Activated effector memory CD4-positive, alpha-beta T cell treated with anti-CD3 and anti-CD28 coated beads, Interleukin-2, amount 50 U/mL, for 16 hours (primary cell): Measurements from ENCODE around the gene ISG20L2.

ENCODE experiments used
- DNase-seq: peaks from one replicate; pipeline ENCODE4 v3.0.0-alpha.2; 2020

Gene ISG20L2

DNA sequence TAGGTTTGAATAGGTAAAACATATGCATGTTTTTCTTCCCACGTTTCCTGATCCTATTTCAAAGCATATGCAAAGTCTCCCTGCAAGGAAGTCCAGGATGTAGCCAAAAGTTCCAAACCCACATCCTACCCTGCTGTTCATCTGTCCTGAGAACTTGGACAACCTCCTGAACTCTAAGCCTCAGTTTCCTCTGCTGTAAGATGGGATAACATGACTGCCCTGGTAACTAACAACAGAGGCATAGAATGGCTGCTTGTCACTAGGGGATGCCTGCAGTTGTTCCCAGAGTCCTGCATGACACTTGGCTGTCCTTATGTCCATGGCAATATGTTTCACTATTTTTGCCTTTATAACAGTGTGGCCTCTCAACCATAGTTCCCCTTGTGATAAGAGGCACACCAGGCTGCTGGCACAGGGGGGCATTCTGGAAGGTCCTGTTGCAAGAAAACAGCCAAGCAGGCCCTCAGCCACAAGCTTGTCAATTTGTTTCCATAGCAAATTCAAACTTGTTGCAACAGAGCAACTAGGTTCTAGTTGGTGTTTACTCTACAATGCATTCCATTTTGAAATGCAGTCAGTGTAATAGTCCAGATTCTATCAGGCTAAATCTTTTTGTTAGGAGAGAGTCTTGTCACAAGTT, 24.4 kb upstream of the ISG20L2 start:
- DNase-seq: no peak

- DNase-seq: peak; percentile 99
Measured at GRCh38 chr1:156751757-156752481, 23.4 kb upstream of the ISG20L2 start.

DNA sequence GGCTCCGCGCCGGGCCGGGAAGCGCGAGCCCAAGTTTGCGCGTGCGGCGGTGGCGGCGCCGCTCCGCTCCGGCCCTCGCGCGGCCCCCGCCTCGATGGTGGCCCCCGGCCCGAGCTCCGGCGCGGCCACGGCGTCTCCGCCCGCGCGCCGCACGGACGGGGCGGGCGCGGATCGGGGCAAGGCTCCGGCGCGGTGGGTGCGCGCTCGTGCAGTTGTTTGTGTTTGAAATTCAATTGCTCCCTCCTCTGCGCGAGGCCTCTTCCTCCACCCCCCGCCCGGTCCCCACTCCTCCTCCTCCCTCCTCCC, 22.8 kb upstream of the ISG20L2 start, which contains the start of gene HDGF:
TSS of gene HDGF (minus strand) at position 225 of the 306 bp plus-strand sequence. CDS start 246 bp downstream, outside the sequence.
- DNase-seq: no peak

GRCh38 chr1:156750711-156751450, 22.3 kb upstream of the ISG20L2 start:
- DNase-seq: peak; percentile 80

DNA sequence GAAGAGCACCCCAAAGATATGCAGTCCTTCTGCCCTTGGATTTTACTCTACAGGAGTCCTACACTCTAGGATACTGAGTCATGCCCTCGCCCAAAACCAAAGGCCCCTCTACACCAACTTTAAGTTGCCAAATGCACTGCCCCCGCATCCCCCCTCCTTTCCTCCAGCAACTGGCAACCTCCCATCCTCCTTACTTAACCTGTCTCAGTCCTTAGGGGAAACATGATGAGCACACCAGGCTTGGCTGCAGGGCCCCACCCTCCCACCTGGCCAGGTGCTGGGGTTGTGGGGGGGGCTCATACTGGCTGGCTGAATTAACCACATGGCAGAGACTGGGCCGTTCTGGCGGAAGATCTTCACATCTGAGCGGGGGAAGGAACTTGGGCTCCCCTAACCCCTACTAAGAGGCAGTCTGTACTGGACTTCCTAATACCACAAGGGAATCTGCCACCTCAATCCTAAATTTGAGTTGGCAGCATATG, 21.7 kb upstream of the ISG20L2 start:
- peak; percentile 80 for DNase-seq

DNA sequence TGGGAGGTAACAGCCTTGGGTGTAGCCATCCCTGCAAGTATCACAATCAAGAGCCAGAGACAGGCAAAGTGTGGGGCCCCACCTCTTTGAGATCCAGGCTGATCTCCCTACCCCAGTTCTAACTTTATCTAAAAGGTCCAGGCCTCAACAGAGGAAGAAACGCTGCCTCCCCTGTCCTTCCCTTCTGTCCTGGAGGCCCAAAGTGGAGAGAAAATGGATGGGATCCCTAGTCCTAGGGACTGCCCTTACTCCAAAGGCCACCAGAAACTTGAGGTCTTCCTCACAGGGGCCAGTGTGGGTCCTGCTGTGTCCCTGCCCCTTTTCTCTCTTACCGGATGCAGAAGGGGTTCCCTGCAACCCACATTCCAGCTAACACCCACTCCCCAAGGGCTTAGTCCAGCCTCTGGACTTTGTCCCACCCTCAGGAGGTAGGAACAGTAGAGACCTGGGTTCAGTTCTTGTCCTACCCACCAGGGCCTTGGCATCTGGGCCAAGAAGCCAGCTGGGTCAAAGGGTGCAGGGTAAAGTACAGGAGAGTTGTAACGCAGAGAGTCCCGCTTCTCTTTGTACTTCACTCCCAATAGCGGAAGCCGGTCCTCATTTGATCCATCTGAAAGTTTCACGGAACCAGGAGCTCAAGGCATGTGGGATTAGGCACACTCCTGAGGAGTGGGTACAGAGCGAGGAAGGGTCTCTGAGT, 21.0 kb upstream of the ISG20L2 start:
- DNase-seq: no peak

GRCh38 chr1:156748670-156749418, 20.3 kb upstream of the ISG20L2 start:
- DNase-seq: peak; percentile 73

DNA sequence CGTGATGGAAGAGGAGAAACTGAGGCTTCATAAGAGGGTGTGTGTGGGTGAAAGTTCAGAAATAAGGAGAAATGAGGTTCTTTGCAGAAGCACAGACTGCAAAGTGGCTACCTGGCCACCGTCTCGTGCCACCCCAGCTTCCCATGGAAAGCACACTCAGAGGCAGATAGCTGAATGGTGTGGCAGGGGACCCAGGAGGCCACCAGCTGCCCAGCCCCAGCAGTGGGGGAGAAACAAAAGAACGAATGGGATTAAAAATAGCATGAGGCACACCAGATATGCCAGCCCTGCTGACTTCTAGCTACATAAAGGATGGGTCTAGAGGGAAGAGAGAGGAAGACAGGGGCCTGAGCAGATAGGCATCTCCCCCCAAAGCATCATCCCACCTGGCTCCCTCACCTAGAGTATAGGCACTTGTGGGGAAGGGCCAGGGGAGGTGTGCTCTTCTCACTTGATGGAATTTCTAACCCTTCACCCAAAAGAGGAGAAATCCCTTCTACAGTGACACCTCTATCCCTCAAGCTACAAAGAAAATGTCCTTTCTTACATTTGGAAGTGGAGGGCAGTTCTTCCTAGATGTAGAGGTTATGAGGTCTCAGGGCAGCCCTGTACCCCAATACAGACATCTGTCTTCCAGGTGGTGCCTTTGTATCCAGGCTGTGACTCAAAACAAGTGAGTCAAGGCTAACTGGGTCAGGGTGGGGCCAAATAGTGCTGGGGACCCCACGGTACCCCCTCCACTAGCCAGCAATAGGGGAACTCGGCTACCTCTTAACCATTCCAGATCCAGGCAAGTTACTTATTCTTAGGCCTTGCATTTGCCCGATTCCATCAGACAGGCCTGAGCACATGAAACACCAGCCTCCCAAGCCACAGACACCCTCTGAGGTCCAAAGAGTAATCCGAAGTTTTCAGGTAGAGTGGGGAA, 19.4 kb upstream of the ISG20L2 start:
- no peak for DNase-seq

GRCh38 chr1:156746728-156747631, 18.4 kb upstream of the ISG20L2 start:
- peak; percentile 81 for DNase-seq

- DNase-seq: no peak
Measured at GRCh38 chr1:156746406-156746727, 17.8 kb upstream of the ISG20L2 start.

GRCh38 chr1:156745881-156746280, 17.3 kb upstream of the ISG20L2 start:
- no peak for DNase-seq

GRCh38 chr1:156744786-156745419, 16.3 kb upstream of the ISG20L2 start:
- no peak for DNase-seq

- no peak for DNase-seq
Measured at GRCh38 chr1:156744344-156744743, 15.8 kb upstream of the ISG20L2 start.

DNA sequence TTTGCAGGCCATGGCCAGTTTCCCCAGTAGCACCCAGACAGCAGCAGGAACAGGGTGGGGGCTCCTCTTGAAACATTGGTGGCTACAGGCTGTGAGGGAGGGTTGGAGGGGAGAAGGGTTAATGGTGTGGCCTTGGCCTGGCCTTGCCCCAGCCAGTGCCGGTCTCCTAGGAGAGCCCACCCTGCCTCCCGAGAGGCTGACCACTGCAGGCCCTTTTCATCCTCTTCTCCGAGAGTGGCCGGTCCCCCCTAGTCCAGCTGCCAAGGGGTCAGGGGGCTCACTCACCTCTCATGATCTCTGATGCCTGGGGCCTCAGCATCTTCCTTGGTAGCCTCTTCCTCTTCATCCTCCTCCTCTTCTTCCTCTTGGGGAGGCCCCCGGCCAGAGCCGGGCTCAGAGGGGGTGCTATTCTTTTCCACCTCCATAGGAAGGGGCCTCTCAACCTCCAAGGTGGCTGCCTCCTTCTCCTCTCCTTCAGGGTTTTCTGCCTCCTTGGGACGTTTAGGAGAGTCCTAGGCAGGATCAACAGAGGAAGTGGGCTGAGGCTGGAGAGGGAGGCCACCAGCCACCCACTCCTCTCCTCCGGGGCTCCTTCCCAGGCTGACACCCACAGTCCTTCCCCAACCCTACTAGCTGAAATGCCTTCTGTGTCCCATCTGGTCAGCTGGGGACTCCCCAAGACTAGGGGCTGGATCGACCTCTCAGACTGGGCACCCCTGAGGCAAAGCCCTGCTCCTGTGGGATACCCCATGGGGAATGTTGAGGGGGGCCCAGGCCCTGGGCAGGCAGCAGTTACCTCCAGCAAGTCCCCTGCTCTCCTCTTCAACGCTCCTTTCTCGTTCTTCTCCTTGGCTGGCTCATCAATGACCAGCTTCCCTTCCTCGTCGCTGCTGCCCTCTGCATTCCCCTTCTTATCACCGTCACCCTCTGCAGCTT, 15.1 kb upstream of the ISG20L2 start:
- no peak for DNase-seq

DNA sequence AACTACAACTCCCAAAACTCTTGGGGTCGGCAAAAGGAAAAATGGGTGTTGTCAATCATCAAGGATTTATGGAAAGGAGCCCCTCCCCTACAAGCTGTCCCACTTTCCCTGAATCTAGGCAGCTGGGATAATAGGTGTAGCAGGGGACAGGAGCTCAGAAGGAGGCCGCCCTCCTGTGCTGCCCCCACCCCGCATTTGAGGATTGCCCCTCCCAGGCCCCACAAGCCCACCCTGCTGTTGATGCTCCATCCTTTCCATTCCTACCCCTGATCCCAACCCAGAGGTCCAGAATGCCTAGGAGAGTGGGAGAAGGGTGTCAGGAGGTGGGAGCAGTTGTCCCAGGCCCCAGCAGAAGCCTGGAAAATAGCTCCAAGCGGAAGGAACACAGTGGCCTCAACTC, 14.2 kb upstream of the ISG20L2 start:
- DNase-seq: no peak

GRCh38 chr1:156742017-156742416, 13.5 kb upstream of the ISG20L2 start:
- no peak for DNase-seq

DNA sequence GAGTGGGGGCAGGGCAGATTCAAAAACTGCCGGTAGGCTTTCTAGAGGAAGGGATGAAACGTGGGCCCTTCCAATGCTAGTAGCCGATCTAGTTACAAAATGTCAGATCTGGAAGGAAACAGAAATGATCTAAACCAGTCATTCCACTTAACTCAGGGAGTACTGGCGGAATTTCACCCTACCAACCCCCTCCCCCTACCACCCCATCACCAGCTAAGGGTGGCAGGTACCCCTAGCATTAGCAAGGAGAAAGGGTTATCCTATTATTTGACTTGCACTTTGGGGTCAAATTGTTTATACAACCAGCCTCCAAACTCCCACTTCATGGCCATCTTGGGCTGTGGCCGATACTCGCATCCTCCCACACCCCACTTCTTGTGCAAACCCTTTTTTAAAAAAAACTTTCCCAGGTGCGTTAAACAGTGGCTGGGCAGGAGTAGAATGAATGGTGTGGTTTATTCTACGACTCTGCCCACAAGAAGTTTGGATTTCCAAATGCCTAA, 13.0 kb upstream of the ISG20L2 start:
- DNase-seq: no peak

DNA sequence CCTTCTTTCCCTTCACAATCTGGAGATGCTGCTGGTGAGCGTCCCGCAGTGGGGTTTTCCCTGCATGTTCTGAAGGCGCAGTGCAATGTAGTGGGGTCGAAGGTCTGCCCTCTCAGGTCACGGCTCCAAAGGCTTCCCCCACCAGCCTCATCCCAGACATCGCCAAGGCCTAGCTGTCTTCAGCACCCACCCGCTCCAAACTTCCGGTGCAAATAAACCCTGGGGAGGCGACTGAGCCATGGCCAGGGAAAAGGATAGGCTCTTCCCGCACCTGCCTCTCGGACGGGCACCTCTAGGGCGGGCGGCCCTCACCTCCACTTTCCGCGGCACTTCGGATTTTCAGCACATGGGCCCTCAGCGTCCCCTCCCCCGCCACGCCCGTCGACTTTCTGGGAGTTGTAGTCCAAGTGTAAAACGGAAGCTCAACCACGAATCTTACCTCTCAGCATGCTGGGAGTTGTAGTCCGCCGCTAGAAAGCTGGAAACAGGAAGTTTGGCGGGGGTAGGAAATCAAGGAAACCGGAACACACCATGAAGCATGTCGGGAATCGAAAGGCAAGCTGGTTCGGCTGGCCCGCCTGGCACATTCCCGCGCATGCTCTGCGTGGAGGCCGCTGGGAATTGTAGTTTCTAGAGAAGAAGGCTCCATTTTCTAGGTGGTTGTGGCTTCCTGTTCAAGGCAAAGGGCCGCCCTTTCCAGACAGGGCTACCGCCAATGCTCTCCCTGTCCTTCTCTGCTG, 12.3 kb upstream of the ISG20L2 start, which contains the start of gene MRPL24:
TSS of gene MRPL24 (minus strand) at position 348 of the 740 bp plus-strand sequence. CDS start 2,384 bp downstream, outside the sequence.
- DNase-seq: peak; percentile 98
